ENCODE results near the gene EPB41L5. TPM values are rescaled to one million over a fixed set of nuclear protein-coding genes. Genes with fewer than 3 reads are reported as not detected.
A peak's percentile ranks its signal among the peaks of the same experiment; 100 is the strongest.

Gene EPB41L5
- total and polyA plus RNA-seq, 2 donors (not counting 3 experiments of a cell fraction or from before 2014, with no cell fraction given), result 8.4 to 13.6 TPM

DNA sequence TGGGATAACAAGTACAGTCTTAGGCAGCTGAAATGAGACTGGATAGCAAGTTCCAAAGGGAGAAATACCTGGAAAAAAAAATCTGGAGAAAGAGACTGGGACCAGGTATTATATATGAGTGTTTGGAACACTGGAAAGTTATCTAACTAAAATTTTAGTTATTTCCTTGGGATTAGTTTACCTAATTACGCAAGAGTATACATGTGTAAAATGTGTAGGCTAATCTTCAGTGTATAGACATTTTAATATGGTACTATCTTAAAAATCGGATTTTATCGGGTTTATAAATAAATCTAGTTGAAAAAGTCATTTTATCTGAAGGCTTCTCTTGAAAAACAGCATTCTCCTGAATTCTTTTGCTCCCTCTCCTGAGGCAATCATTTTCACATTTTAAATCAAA, 3.9 kb downstream of the EPB41L5 start:
- ChIA-PET CTCF (interaction anchor here (0.6 to 4.2 kb wide), 4 partner anchors 51 to 158 kb away, joined by 3 to 17 read pairs (median 4); no protein-coding TSS in a partner anchor), POLR2A (no interaction called here)
- TF ChIP-seq GATA2 (IDR thresholded peaks at IDR 0.05; ENCODE audit: insufficient read depth, insufficient read length, low read depth, low read length) (no peak), EZH2 (IDR thresholded peaks at IDR 0.05; ENCODE audit: borderline replicate concordance, low read depth, low read length, severe bottlenecking) (no peak), FOS (IDR thresholded peaks at IDR 0.05; ENCODE audit: borderline replicate concordance, insufficient read depth, low read length) (no peak), JUN (IDR thresholded peaks at IDR 0.05; ENCODE audit: borderline replicate concordance, insufficient read depth, insufficient read length, low read depth) (no peak), POLR2AphosphoS5 (IDR thresholded peaks at IDR 0.05; ENCODE audit: insufficient read depth, low read depth, low read length) (no peak), POLR2A (IDR thresholded peaks at IDR 0.05; ENCODE audit: low read depth, low read length) (no peak), MYC (IDR thresholded peaks at IDR 0.05; ENCODE audit: low read depth, low read length) (no peak), MAX (IDR thresholded peaks at IDR 0.05; ENCODE audit: insufficient read depth, insufficient read length) (no peak), CTCF (IDR thresholded peaks at IDR 0.05; ENCODE audit: extremely low read depth in 1 of 2, insufficient read depth in 1 of 2, low read depth in 1 of 2, low read length in 2 of 2) (no peak)
- Histone ChIP-seq H3K27me3 (ENCODE audit: control insufficient read depth in 2 of 2, insufficient read depth in 2 of 2, low read length in 2 of 2) (no peaks in the 10 kb centered on the region), H3K4me1 (ENCODE audit: control insufficient read depth, extremely low read depth, insufficient read depth, low read length) (peaks cover 24% of the 10 kb centered on the region), H3K4me3 (replicated peaks in 1 of 3; ENCODE audit: insufficient read depth in 1 of 3, low read depth in 1 of 3, low read length in 3 of 3) (peak overlapping the region in 1 of 3 experiments; percentile 11), H2AFZ (ENCODE audit: low read depth, low read length) (peak overlapping the region; percentile 20), H3K9me3 (replicated peaks; ENCODE audit: control insufficient read depth, insufficient read depth, low read length) (no peaks in the 10 kb centered on the region), H4K20me1 (replicated peaks; ENCODE audit: control insufficient read depth, extremely low read depth, insufficient read depth, low read length) (no peaks in the 10 kb centered on the region), H3K4me2 (ENCODE audit: insufficient read depth, low read length) (peak overlapping the region; percentile 70), H3K9me1 (replicated peaks; ENCODE audit: control insufficient read depth, extremely low read depth, insufficient read depth, low read length) (no peaks in the 10 kb centered on the region), H3K9ac (replicated peaks; ENCODE audit: extremely low read depth, insufficient read depth, low read length) (no peak overlapping the region), H3K79me2 (ENCODE audit: control insufficient read depth, insufficient read depth, low read length) (no peaks in the 10 kb centered on the region), H3K36me3 (ENCODE audit: control insufficient read depth in 2 of 2, extremely low read depth in 1 of 2, insufficient read depth in 2 of 2, low read length in 2 of 2) (no peaks in the 10 kb centered on the region), H3K27ac (ENCODE audit: insufficient read depth, low read depth, low read length) (no peak overlapping the region)
- intact Hi-C loops (cut with micrococcal nuclease), result loop anchor here (10.0 kb wide), 1 partner anchor 298 kb away; no protein-coding TSS in a partner anchor
- no TSS peak for BruUV-seq (replicated peaks)
- DNase-seq (ENCODE audit: low read depth, low spot score) (no peak), FAIRE-seq (no peak)
- dilution Hi-C loops (cut with MboI; ENCODE audit: extremely low pct_ligation_motif_present, low sequenced_read_pairs), result no loop called here
